ENCODE results near the gene MAFB. TPM values are rescaled to one million over a fixed set of nuclear protein-coding genes. Genes with fewer than 3 reads are reported as not detected.

Gene MAFB
- total RNA-seq, 6 donors from 2014 or later, result 34.0 to 81.7 (median 60.5) TPM

DNA sequence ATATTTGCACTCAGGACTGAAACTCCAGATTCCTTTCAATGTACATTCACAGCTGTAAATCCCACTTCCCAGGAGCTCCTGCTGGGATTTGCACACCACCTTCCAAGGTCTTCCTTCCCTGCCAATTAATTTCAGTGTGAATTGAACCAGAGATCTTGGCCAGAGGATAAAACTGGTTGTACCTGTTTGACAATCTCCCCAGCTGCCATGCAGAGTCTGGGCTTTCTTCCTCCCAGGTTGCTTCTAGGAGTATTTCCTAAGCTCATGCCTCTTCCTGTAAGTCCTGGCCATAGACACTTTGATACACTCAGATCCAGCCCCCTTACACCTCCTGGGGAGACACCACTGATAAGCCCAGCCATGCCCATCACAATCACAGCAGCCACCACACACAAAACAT is 15.6 kb downstream of the MAFB start:
- DNase-seq, result no peak
- peaks cover 0 to 16% (median 10%) of the 10 kb centered on the region in 4 donors for H3K4me1 ChIP-seq
- H3K36me3 ChIP-seq, result no peaks in the 10 kb centered on the region
- ATAC-seq (ENCODE audit: low FRiP score in 2 of 2), result no peak
- no peaks in the 10 kb centered on the region for H3K9me3 ChIP-seq
- TF ChIP-seq EP300 (IDR thresholded peaks at IDR 0.05) (no peak), POLR2AphosphoS5 (IDR thresholded peaks at IDR 0.05) (no peak)
- TF ChIP-seq, protein P1, sequence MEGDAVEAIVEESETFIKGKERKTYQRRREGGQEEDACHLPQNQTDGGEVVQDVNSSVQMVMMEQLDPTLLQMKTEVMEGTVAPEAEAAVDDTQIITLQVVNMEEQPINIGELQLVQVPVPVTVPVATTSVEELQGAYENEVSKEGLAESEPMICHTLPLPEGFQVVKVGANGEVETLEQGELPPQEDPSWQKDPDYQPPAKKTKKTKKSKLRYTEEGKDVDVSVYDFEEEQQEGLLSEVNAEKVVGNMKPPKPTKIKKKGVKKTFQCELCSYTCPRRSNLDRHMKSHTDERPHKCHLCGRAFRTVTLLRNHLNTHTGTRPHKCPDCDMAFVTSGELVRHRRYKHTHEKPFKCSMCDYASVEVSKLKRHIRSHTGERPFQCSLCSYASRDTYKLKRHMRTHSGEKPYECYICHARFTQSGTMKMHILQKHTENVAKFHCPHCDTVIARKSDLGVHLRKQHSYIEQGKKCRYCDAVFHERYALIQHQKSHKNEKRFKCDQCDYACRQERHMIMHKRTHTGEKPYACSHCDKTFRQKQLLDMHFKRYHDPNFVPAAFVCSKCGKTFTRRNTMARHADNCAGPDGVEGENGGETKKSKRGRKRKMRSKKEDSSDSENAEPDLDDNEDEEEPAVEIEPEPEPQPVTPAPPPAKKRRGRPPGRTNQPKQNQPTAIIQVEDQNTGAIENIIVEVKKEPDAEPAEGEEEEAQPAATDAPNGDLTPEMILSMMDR (IDR thresholded peaks at IDR 0.05), result no peak
- H3K27ac ChIP-seq, result no peak overlapping the region
- no peaks in the 10 kb centered on the region for H3K27me3 ChIP-seq
- H3K4me3 ChIP-seq, result no peak overlapping the region

DNA sequence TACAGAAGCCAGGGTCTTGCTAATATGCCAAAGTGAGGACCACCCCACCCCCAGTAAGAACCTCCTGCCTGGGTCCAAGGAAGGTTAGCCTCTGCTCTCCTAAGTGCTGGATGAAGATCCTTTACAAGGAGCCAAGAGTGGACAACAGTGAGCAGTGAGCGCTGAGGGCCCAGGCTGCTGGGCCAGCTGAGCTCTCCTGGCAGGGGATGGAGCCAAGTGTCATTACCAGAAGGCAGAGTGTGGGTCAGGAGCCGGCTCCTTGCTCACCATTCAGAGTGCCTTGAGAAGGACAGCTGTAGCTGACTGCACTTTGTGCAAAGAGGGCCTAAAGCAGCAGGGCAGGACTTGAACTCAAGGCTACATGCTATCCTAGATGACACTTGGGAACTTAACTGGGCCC is 16.9 kb downstream of the MAFB start:
- Histone ChIP-seq H3K4me1 (peaks cover 0 to 16% (median 10%) of the 10 kb centered on the region in 4 donors), H3K4me3 (no peak overlapping the region), H3K27ac (no peak overlapping the region), H3K27me3 (no peaks in the 10 kb centered on the region), H3K9me3 (no peaks in the 10 kb centered on the region), H3K36me3 (no peaks in the 10 kb centered on the region)
- DNase-seq (no peak), ATAC-seq (ENCODE audit: low FRiP score in 2 of 2) (no peak)
- TF ChIP-seq EP300 (IDR thresholded peaks at IDR 0.05) (no peak), POLR2AphosphoS5 (IDR thresholded peaks at IDR 0.05) (no peak), POLR2A (IDR thresholded peaks at IDR 0.05) (no peak)
- TF ChIP-seq, protein P1 (IDR thresholded peaks at IDR 0.05), result no peak
- 83 to 91% methylated on average over 1 to 2 of the region's 2 CpGs for whole genome bisulfite sequencing, 2 donors

DNA sequence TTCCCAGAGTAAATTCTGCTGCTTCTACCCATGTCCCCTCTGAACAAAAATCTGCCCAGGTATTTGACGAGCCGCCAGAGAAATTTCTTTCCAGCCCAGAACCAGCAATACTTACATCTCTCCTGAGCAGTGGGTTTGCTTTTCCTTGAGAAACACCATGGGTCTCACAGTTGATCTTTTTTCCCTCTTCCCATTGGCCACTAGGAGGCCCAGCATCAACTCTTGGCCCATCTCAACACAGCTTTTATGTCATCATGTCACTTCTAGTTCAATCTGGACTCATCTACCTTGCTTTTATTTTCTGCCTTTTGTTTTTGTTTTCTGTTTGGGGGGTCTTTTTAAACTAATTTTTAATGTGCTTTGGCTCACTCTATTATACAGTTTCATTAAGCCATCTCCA is 18.8 kb downstream of the MAFB start:
- TF ChIP-seq EP300 (IDR thresholded peaks at IDR 0.05), result no peak
- TF ChIP-seq, protein P1 (IDR thresholded peaks at IDR 0.05), result no peak
- no peak for TF ChIP-seq POLR2A (IDR thresholded peaks at IDR 0.05)
- no peak for TF ChIP-seq POLR2AphosphoS5 (IDR thresholded peaks at IDR 0.05)
- DNase-seq (no peak), ATAC-seq (ENCODE audit: low FRiP score in 2 of 2) (no peak)
- Histone ChIP-seq H3K36me3 (no peaks in the 10 kb centered on the region), H3K4me3 (no peak overlapping the region), H3K27ac (no peak overlapping the region), H3K4me1 (no peaks in the 10 kb centered on the region), H3K27me3 (no peaks in the 10 kb centered on the region), H3K9me3 (no peaks in the 10 kb centered on the region)
- 97 to 98% methylated on average over 2 of the region's 2 CpGs for WGBS, 2 donors

DNA sequence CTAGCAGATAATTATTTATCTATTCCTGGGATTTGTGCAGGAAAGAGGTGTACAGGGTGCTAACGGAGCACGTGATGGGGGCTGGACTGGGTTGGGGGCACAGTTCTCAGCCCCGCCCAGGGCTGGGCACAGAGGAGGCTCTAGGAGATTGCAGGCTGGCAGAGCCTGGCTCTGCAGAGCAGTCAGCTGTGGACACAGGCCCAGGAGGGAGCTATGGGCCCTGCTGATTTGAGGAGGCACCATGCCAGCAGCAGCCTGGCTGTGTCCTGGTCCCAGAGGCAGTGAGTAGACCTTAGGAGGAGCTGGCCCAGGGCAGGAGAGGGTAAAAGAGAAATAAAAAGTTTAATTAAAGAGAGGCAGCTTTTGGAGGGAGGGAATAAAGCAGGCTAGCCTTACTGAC is 19.3 kb downstream of the MAFB start:
- Histone ChIP-seq H3K4me3 (no peak overlapping the region), H3K27me3 (no peaks in the 10 kb centered on the region), H3K9me3 (no peaks in the 10 kb centered on the region), H3K36me3 (no peaks in the 10 kb centered on the region), H3K4me1 (no peaks in the 10 kb centered on the region), H3K27ac (no peak overlapping the region)
- ATAC-seq (ENCODE audit: low FRiP score in 2 of 2) (no peak), DNase-seq (no peak)
- WGBS, 2 donors, result 88 to 100% methylated on average over 3 of the region's 3 CpGs
- TF ChIP-seq, protein P1 (IDR thresholded peaks at IDR 0.05), result no peak
- no peak for TF ChIP-seq POLR2AphosphoS5 (IDR thresholded peaks at IDR 0.05)
- TF ChIP-seq POLR2A (IDR thresholded peaks at IDR 0.05), result no peak
- no peak for TF ChIP-seq EP300 (IDR thresholded peaks at IDR 0.05)

DNA sequence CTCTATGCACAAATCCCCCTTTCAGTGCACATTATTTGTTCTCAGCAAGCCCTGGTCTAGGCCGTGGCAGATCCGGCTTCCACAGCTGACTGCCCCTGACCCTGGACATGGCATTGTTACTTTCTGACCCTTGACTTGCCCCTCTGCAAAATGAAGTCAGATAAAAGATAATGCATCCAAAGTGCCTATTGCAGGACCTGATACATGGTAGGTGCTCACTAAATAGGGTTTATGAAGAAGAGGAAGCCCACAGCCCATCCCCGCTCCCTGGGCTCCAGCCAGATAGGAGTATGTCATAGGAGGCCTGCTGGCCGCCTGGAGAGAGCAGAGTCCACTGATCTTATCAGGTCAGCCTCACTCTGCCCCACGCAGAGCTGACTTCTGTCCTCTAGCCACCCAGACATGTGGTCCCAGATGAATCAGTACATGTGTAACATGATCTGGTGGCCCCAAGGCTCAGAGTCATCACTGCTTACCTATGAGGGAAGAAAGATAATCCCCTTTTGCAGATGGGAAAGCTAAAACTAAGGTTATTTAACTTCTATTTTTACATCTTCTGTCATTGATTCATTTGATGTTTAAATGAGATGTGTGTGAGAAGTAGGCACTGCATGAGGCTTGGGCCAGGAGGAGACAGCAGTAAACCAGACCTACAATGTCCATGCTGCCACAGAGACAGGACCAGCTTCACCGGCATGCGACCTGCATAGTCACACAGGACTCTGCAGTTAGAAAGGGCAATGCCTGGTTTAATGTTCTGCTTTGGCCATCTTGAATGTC is 20.4 kb downstream of the MAFB start:
- H3K9me3 ChIP-seq, result no peaks in the 10 kb centered on the region
- WGBS, 2 donors, result 90 to 92% methylated on average over 7 of the region's 7 CpGs
- no peaks in the 10 kb centered on the region for H3K4me1 ChIP-seq
- H3K36me3 ChIP-seq, result no peaks in the 10 kb centered on the region
- DNase-seq (no peak), ATAC-seq (ENCODE audit: low FRiP score in 2 of 2) (no peak)
- no peak overlapping the region for H3K27ac ChIP-seq
- no peaks in the 10 kb centered on the region for H3K27me3 ChIP-seq
- no peak overlapping the region for H3K4me3 ChIP-seq
- no peak for TF ChIP-seq POLR2AphosphoS5 (IDR thresholded peaks at IDR 0.05)
- TF ChIP-seq, protein P1 (IDR thresholded peaks at IDR 0.05), result no peak
- no peak for TF ChIP-seq POLR2A (IDR thresholded peaks at IDR 0.05)
- no peak for TF ChIP-seq EP300 (IDR thresholded peaks at IDR 0.05)
